ENCODE measurements around the gene NHERF2. TPM values are rescaled to one million over a fixed set of nuclear protein-coding genes. Genes with fewer than 3 reads are reported as not detected.

The NHERF2 gene
- total RNA-seq, 1 experiment from 2014 or later: 174 TPM

GRCh38 chr16:1999866-2000514 lies 26.7 kb upstream of the NHERF2 start:
- CTCF ChIA-PET: no interaction called here
- no TSS peak for BruUV-seq (replicated peaks)
- intact Hi-C loops (cut with micrococcal nuclease; ENCODE audit: unreplicated experiment): no loop called here

GRCh38 chr16:2001035-2001434 lies 25.7 kb upstream of the NHERF2 start:
- Histone ChIP-seq H3K9me3 (ENCODE audit: control insufficient read depth, insufficient read depth, low read depth, low read length) (no peaks in the 10 kb centered on the region), H3K4me3 (ENCODE audit: low read depth in 2 of 2, low read length in 2 of 2) (no peak overlapping the region), H3K36me3 (ENCODE audit: control insufficient read depth, insufficient read depth, low read length) (peaks cover 6% of the 10 kb centered on the region; the same call in 1 of the 2 replicates), H3K4me1 (ENCODE audit: control insufficient read depth, insufficient read depth, low read length) (peaks cover 22% of the 10 kb centered on the region), H3K27me3 (ENCODE audit: control insufficient read depth, insufficient read depth, low read length) (no peaks in the 10 kb centered on the region), H3K27ac (ENCODE audit: low read length) (no peak overlapping the region)
- intact Hi-C loops (cut with micrococcal nuclease; ENCODE audit: unreplicated experiment): no loop called here
- ATAC-seq (no peak), DNase-seq (ENCODE audit: low read depth, low spot score) (no peak)
- in situ Hi-C loops (cut with HindIII; ENCODE audit: low pct_unique_long_range_greater_than_20kb, low sequenced_read_pairs): no loop called here
- CTCF ChIA-PET: no interaction called here
- BruUV-seq (replicated peaks): no TSS peak
- POLR2A ChIA-PET: no interaction called here
- TF ChIP-seq POLR2AphosphoS5 (IDR thresholded peaks at IDR 0.05; ENCODE audit: low read depth, low read length): no peak
- no peak for TF ChIP-seq TCF7L2 (IDR thresholded peaks at IDR 0.05; ENCODE audit: low read depth, low read length)
- no peak for TF ChIP-seq REST (IDR thresholded peaks at IDR 0.05; ENCODE audit: insufficient read depth in 1 of 2, low read depth in 2 of 2, low read length in 1 of 2)
- TF ChIP-seq CTCF (IDR thresholded peaks at IDR 0.05): no peak
- TF ChIP-seq SIN3A (IDR thresholded peaks at IDR 0.05; ENCODE audit: borderline replicate concordance, insufficient read depth, low read depth, low read length): no peak

More at GRCh38 chr16:1999866-2000514, 26.7 kb upstream of the NHERF2 start:
- H3K4me3 ChIP-seq (ENCODE audit: low read depth in 2 of 2, low read length in 2 of 2): no peak overlapping the region
- no peaks in the 10 kb centered on the region for H3K9me3 ChIP-seq (ENCODE audit: control insufficient read depth, insufficient read depth, low read depth, low read length)
- peaks cover 6% of the 10 kb centered on the region; the same call in 1 of the 2 replicates for H3K36me3 ChIP-seq (ENCODE audit: control insufficient read depth, insufficient read depth, low read length)
- peaks cover 11% of the 10 kb centered on the region for H3K4me1 ChIP-seq (ENCODE audit: control insufficient read depth, insufficient read depth, low read length)
- TF ChIP-seq REST (IDR thresholded peaks at IDR 0.05; ENCODE audit: insufficient read depth in 1 of 2, low read depth in 2 of 2, low read length in 1 of 2): no peak
- no peak for TF ChIP-seq TCF7L2 (IDR thresholded peaks at IDR 0.05; ENCODE audit: low read depth, low read length)
- TF ChIP-seq CTCF (IDR thresholded peaks at IDR 0.05): no peak
- TF ChIP-seq SIN3A (IDR thresholded peaks at IDR 0.05; ENCODE audit: borderline replicate concordance, insufficient read depth, low read depth, low read length): no peak
- TF ChIP-seq POLR2AphosphoS5 (IDR thresholded peaks at IDR 0.05; ENCODE audit: low read depth, low read length): no peak
- DNase-seq (ENCODE audit: low read depth, low spot score): no peak
- POLR2A ChIA-PET: no interaction called here
- in situ Hi-C loops (cut with HindIII; ENCODE audit: low pct_unique_long_range_greater_than_20kb, low sequenced_read_pairs): no loop called here
- no peak for ATAC-seq
- H3K27me3 ChIP-seq (ENCODE audit: control insufficient read depth, insufficient read depth, low read length): no peaks in the 10 kb centered on the region
- H3K27ac ChIP-seq (ENCODE audit: low read length): no peak overlapping the region

Data from Panc1 (cell line).